Endodermal cell (in vitro differentiated cells): ENCODE results near the gene DLG3. TPM values are rescaled to one million over a fixed set of nuclear protein-coding genes. Genes with fewer than 3 reads are reported as not detected.
A peak's percentile ranks its signal among the peaks of the same experiment; 100 is the strongest.

Experiments
- DNase-seq: peaks from one replicate; pipeline ENCODE4 v3.0.0-alpha.2; 2017
- H3K27ac ChIP-seq: 2 replicates; pipeline ENCODE4 v1.5.1; 2013; ENCODE audit warnings: mild to moderate bottlenecking, low read depth, low read length, moderate library complexity
- H3K27me3 ChIP-seq: 2 replicates; pipeline ENCODE4 v1.6.1; 2013; ENCODE audit warnings: mild to moderate bottlenecking, low read length, moderate library complexity; ENCODE audit not compliant: insufficient read depth, control insufficient read depth, poor library complexity, severe bottlenecking
- H3K36me3 ChIP-seq: 2 replicates; pipeline ENCODE4 v1.7.0; 2013; ENCODE audit warnings: mild to moderate bottlenecking, low read length, moderate library complexity; ENCODE audit not compliant: control insufficient read depth, insufficient read depth
- H3K4me1 ChIP-seq: one replicate; pipeline ENCODE4 v1.7.0; 2013; ENCODE audit warnings: low read length; ENCODE audit not compliant: control insufficient read depth, insufficient read depth
- H3K4me3 ChIP-seq: 2 replicates; pipeline ENCODE4 v1.5.1; 2013; ENCODE audit warnings: mild to moderate bottlenecking, low read length, moderate library complexity
- H3K9ac ChIP-seq: 2 replicates; pipeline ENCODE4 v1.6.1; 2013; ENCODE audit warnings: mild to moderate bottlenecking, low read length, moderate library complexity; ENCODE audit not compliant: poor library complexity, severe bottlenecking; ENCODE audit errors: extremely low read depth
- H3K9me3 ChIP-seq: 2 replicates; pipeline ENCODE4 v1.6.1; 2013; ENCODE audit warnings: mild to moderate bottlenecking, low read length, moderate library complexity; ENCODE audit not compliant: control insufficient read depth
- H3K27ac Mint-ChIP-seq: 2 replicates; pipeline ENCODE4 v1.8.0; 2020; ENCODE audit warnings: mixed read lengths
- H3K27me3 Mint-ChIP-seq: 2 replicates; pipeline ENCODE4 v1.8.0; 2021; ENCODE audit warnings: mild to moderate bottlenecking, mixed read lengths; ENCODE audit not compliant: insufficient read depth
- H3K36me3 Mint-ChIP-seq: 2 replicates; pipeline ENCODE4 v1.8.0; 2020; ENCODE audit warnings: low read depth, mixed read lengths
- H3K4me1 Mint-ChIP-seq: 2 replicates; pipeline ENCODE4 v1.8.0; 2020; ENCODE audit warnings: mixed read lengths
- H3K4me3 Mint-ChIP-seq: 2 replicates; pipeline ENCODE4 v1.8.0; 2020; ENCODE audit warnings: mild to moderate bottlenecking, moderate library complexity, mixed read lengths
- H3K9me3 Mint-ChIP-seq: 2 replicates; pipeline ENCODE4 v1.8.0; 2020; ENCODE audit warnings: mild to moderate bottlenecking, mixed read lengths
- WGBS, 2 experiments: methylation state at CpG; one replicate each; pipeline versions ENCODE4 v1.1.5 to v1.1.7; 2013; ENCODE audit warnings: missing lambda C conversion rate in 2 of 2, mixed read lengths in 1 of 2; ENCODE audit not compliant: insufficient coverage in 1 of 2, insufficient read length in 1 of 2; 5-methylcytosine and 5-hydroxymethylcytosine counted together
- total RNA-seq, 2 donors: library from RNA; stranded (reverse); fragmentation: NEBNext Ultra II Directional in 1 of 2; extraction: Animal tissue kit (Norgen Biotek cat#: 25700) in 1 of 2; gene quantifications; 2 replicates in 1 of 2; 3 replicates in 1 of 2; pipeline ENCODE4 v1.2.1, GENCODE V29; 2021
- TF ChIP-seq, protein P1 (sequence below): fragments of 200-600 bp; sonication (generic); conservative IDR thresholded peaks from 2 replicates; pipeline ENCODE4 v1.5.0; 2021; ENCODE audit warnings: antibody characterized with exemption, mild to moderate bottlenecking

Gene DLG3
- total RNA-seq, 2 donors from 2014 or later = 53.9 to 59.4 TPM

- Mint-ChIP-seq H3K9me3 (peaks cover 47% of the 10 kb centered on the region), H3K27me3 (no peaks in the 10 kb centered on the region), H3K4me3 (no peak overlapping the region), H3K27ac (no peak overlapping the region), H3K4me1 (peaks cover 66% of the 10 kb centered on the region), H3K36me3 (peaks cover 15% of the 10 kb centered on the region)
- Histone ChIP-seq H3K36me3 (peaks cover 20% of the 10 kb centered on the region), H3K4me3 (no peak overlapping the region), H3K27me3 (no peaks in the 10 kb centered on the region), H3K9me3 (no peaks in the 10 kb centered on the region), H3K27ac (no peak overlapping the region), H3K9ac (no peak overlapping the region), H3K4me1 (peaks cover 18% of the 10 kb centered on the region)
- TF ChIP-seq, protein P1, sequence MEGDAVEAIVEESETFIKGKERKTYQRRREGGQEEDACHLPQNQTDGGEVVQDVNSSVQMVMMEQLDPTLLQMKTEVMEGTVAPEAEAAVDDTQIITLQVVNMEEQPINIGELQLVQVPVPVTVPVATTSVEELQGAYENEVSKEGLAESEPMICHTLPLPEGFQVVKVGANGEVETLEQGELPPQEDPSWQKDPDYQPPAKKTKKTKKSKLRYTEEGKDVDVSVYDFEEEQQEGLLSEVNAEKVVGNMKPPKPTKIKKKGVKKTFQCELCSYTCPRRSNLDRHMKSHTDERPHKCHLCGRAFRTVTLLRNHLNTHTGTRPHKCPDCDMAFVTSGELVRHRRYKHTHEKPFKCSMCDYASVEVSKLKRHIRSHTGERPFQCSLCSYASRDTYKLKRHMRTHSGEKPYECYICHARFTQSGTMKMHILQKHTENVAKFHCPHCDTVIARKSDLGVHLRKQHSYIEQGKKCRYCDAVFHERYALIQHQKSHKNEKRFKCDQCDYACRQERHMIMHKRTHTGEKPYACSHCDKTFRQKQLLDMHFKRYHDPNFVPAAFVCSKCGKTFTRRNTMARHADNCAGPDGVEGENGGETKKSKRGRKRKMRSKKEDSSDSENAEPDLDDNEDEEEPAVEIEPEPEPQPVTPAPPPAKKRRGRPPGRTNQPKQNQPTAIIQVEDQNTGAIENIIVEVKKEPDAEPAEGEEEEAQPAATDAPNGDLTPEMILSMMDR = no peak
- DNase-seq = peak; percentile 58
- 37% methylated on average over 6 of the region's 6 CpGs; no CpG with 5 or more reads in 1 of the 2 experiments for WGBS, 2 experiments
Measured at GRCh38 chrX:70479922-70480659, 35.5 kb downstream of the DLG3 start.

DNA sequence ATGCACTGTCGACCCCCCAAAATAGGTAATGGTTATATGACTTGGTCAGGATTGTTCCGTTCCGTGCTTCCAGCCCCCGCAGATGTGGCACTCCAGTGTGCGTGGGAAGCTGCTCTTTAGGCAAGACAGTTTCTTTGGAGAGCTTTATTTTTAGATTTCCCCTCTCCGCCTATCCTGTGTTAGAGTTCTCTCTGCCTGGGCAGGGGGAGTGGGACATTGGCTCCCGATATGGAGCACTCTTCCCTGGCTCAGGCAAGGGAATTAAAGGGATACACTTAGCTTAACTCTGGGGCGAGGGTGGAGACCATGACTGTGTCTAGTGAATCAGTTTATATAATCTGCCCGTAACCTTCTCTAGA lies 36.0 kb downstream of the DLG3 start:
- WGBS, 2 experiments = 92% methylated on average over 9 of the region's 9 CpGs; no CpG with 5 or more reads in 1 of the 2 experiments
- peaks cover 18% of the 10 kb centered on the region for H3K36me3 ChIP-seq
- Mint-ChIP-seq H3K36me3 (peaks cover 15% of the 10 kb centered on the region), H3K27me3 (no peaks in the 10 kb centered on the region), H3K4me1 (peaks cover 66% of the 10 kb centered on the region), H3K9me3 (peaks cover 42% of the 10 kb centered on the region), H3K27ac (no peak overlapping the region), H3K4me3 (no peak overlapping the region)
- TF ChIP-seq, protein P1 = no peak
- no peaks in the 10 kb centered on the region for H3K9me3 ChIP-seq
- H3K4me1 ChIP-seq = peaks cover 18% of the 10 kb centered on the region
- no peak for DNase-seq
- no peak overlapping the region for H3K9ac ChIP-seq
- no peak overlapping the region for H3K27ac ChIP-seq
- H3K4me3 ChIP-seq = no peak overlapping the region
- no peaks in the 10 kb centered on the region for H3K27me3 ChIP-seq

- WGBS, 2 experiments = 85 to 94% methylated on average over 2 to 8 of the region's 8 CpGs
- Histone ChIP-seq H3K9me3 (no peaks in the 10 kb centered on the region), H3K36me3 (peaks cover 21% of the 10 kb centered on the region), H3K4me3 (no peak overlapping the region), H3K4me1 (peaks cover 14% of the 10 kb centered on the region), H3K27me3 (no peaks in the 10 kb centered on the region), H3K27ac (no peak overlapping the region), H3K9ac (no peak overlapping the region)
- Mint-ChIP-seq H3K27ac (no peak overlapping the region), H3K4me1 (peaks cover 59% of the 10 kb centered on the region), H3K27me3 (no peaks in the 10 kb centered on the region), H3K9me3 (peaks cover 45% of the 10 kb centered on the region), H3K36me3 (peaks cover 25% of the 10 kb centered on the region), H3K4me3 (no peak overlapping the region)
- TF ChIP-seq, protein P1 = no peak
- DNase-seq = no peak
Measured at GRCh38 chrX:70481471-70482270, 37.0 kb downstream of the DLG3 start.
